Suprapubic skin (tissue), 4 donors: ENCODE results near the gene CSMD2.

Source experiments
- EP300 ChIP-seq: sonication (generic); formaldehyde crosslinking; IDR thresholded peaks from one replicate; pipeline ENCODE4 v1.6.1; 2017; ENCODE audit warnings: antibody characterized with exemption
- POLR2A ChIP-seq, 2 donors: fragments of 450-650 bp; IDR thresholded peaks; one replicate each; pipeline ENCODE4 v1.6.1; 2017; ENCODE audit warnings: antibody characterized with exemption in 2 of 2, mild to moderate bottlenecking in 2 of 2, moderate library complexity in 2 of 2
- POLR2AphosphoS5 ChIP-seq, 3 donors: sonication (generic); formaldehyde crosslinking; IDR thresholded peaks; one replicate each; pipeline ENCODE4 v1.6.1; 2017; ENCODE audit warnings: antibody characterized with exemption in 3 of 3
- TF ChIP-seq, protein P1 (sequence below), 2 donors: fragments of 200-600 bp in 1 of 2; fragments of 450-650 bp in 1 of 2; sonication (generic) in 1 of 2; IDR thresholded peaks; one replicate each; pipeline ENCODE4 v1.5.1; 2016 to 2019; ENCODE audit warnings: antibody characterized with exemption in 2 of 2, mild to moderate bottlenecking in 1 of 2, moderate library complexity in 1 of 2

DNA sequence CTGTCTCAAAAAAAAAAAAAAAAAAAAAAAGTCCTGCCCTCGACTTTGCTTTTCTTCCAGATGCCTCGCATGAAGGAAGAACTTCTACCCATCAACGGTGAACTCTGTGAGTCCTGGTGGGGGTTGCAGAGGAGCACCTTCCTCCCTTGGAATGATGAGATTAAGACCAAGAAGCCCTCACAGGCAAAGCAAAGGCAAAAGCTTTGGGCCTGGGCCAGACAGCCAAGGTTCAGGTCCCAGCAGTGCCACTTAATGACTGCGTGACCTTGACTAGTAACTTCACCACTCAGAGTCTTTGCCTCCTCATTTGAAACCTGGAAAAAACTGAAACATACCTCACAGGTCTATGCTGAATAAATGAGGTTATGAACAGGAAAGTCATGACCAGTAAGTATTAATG, 637.1 kb downstream of the CSMD2 start:
- TF ChIP-seq, protein P1, sequence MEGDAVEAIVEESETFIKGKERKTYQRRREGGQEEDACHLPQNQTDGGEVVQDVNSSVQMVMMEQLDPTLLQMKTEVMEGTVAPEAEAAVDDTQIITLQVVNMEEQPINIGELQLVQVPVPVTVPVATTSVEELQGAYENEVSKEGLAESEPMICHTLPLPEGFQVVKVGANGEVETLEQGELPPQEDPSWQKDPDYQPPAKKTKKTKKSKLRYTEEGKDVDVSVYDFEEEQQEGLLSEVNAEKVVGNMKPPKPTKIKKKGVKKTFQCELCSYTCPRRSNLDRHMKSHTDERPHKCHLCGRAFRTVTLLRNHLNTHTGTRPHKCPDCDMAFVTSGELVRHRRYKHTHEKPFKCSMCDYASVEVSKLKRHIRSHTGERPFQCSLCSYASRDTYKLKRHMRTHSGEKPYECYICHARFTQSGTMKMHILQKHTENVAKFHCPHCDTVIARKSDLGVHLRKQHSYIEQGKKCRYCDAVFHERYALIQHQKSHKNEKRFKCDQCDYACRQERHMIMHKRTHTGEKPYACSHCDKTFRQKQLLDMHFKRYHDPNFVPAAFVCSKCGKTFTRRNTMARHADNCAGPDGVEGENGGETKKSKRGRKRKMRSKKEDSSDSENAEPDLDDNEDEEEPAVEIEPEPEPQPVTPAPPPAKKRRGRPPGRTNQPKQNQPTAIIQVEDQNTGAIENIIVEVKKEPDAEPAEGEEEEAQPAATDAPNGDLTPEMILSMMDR (IDR thresholded peaks at IDR 0.05): no peak
- TF ChIP-seq EP300: no peak
- no peak for TF ChIP-seq POLR2A (IDR thresholded peaks at IDR 0.05)
- no peak for TF ChIP-seq POLR2AphosphoS5 (IDR thresholded peaks at IDR 0.05)
